OCI-M2 (cell line): ENCODE results near the gene MTNR1A.

Source experiments
- DNase-seq: peaks from one replicate; lab custom pipeline; 2025; ENCODE audit not compliant: unreplicated experiment; lab: John Stamatoyannopoulos, UW

Gene MTNR1A

DNA sequence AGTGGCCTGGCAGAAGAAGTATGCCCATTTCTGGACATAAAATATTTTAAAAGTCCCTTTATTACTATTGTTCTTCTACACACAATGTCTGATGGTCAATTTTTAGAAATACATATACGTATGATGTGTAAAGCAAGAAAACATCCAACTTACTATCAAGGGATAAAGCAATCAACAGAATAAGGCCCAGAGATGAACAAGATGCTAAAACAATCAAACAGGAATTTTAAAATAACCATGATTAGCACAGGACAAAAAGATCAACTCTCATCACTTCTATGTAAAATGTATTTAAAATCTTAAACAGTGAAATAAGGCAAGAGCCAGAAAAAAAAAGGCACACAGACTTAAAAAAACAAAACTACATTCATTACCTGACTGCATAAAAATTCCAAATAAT, 60.9 kb downstream of the MTNR1A start:
- DNase-seq, result no peak

- no peak for DNase-seq
Observed at GRCh38 chr4:186487726-186488125, 67.6 kb downstream of the MTNR1A start.

DNA sequence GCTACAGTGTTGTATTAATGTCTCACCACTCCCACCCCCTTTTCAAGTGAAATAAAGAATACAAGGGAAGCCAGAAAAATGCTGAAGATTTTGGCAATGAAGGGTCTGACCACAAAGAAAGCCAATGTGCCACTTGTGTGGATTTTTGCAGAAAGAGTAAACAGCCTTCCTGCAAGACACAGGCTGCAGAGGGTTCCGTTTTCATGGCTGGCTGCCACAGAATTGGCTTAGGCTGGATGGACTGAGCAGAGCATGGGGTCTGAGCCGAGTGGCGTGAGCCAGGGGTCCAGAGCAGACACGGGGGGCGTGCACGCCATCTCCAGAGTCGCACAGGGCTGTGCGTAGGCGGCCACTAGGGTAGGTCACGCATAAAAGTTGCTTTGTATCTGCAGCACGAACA, 69.2 kb downstream of the MTNR1A start:
- no peak for DNase-seq

DNA sequence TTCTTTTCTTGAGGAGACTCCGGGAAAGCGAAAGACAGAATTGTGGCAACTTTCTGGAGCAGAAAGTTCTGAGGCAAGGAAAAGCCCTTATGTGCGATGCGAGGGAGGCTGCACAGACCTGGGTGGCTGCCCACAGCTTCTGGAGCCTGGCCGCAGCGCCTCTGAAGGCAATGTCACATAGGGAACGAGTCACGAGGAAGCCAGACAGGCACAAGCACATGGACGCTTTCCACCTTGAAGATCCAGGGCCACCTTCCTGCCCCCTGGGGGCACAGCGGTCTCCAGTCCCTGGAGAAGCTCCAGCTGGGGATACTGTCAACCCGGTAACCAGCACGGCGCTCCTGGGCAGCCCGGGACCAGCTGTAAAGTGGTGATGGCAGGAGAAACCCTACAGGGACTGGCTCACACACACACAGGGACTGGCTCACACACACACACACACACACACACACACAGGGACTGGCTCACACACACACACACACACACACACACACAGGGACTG, 69.8 kb downstream of the MTNR1A start:
- DNase-seq, result no peak

GRCh38 chr4:186485150-186485549, 70.2 kb downstream of the MTNR1A start:
- DNase-seq, result no peak

GRCh38 chr4:186483656-186484055, 71.7 kb downstream of the MTNR1A start:
- DNase-seq, result no peak
